HG02938 (cell line): ENCODE measurements around the gene CEP112.

Source experiments
- ATAC-seq: cut with Tn5 transposase; IDR thresholded peaks from one replicate; pipeline ENCODE4 v1.9.1; 2021; ENCODE audit warnings: mild to moderate bottlenecking, moderate library complexity; ENCODE audit not compliant: unreplicated experiment

The CEP112 gene

DNA sequence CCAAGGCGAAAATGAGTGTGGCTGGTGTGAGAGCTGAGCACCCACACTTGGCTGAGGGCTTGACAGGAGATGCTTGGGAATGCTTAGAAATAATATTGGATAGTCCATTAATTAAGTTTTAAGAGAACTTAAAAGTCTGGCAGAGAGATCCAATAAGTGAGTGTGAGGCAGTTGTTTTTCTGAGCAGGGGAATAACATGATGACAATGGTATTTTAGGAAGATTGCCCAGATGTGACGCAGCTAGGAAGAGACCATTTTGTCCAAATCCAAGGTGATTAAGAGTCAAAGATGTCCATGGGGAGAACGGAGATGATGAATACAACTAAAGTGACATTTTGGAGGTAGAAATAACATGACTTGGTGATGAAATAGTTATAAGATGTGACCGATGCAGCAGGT is 527.7 kb downstream of the CEP112 start:
- no peak for ATAC-seq

DNA sequence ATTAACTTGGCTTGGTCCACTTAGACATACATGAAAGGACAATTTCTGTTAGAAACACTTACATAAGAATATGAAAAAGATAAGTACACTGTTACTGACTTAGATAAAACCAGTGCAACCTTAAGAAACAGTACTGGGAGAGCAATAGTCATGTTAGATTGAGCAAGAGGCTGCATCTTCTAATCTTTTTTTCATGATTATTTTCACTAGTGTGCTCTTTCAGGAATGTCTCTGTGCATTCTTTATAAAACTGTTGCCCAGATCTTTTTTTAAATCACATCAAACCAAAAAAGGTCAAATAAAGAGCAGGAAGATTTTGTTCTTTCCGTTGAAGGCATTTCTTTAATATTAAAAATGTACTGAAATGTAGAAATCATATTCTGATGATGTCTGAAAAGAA is 529.7 kb downstream of the CEP112 start:
- ATAC-seq: no peak

DNA sequence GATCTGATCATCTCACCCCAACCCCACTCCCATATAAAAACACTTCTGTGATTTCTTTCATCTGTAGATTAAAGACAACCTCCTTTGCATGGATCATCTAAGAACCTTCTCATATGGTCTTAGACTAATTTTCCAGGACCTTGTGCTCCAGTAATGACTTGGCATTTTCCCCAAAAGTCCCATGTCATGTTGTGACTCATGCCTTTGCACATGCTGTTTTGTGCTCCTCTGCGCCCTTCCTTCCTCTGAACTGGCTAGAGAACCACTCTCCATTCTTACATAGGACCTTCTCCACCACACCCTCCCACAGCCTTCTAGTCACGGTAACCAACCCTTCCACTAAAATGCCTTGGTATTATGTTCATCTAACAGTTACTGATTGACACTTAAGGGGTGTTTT is 531.0 kb downstream of the CEP112 start:
- ATAC-seq: no peak

DNA sequence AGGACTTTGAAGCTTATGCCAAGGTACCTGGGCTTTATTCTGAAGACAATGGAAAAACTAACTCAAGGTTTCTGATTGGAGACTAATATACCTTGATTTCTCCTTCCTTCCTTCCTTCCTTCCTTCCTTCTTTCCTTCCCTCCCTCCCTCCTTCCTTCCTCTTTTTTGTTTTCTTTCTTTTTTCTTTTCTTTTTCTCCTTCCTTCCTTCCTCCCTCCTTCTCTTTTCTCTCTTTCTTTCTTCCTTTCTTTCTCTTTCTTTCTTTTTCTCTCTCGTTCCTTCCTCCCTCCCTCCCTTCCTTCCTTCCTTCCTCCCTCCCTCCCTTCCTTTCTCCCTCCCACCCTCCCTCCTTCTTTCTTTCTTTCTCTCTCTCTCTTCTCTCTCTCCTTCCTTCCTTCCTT is 531.9 kb downstream of the CEP112 start:
- no peak for ATAC-seq

DNA sequence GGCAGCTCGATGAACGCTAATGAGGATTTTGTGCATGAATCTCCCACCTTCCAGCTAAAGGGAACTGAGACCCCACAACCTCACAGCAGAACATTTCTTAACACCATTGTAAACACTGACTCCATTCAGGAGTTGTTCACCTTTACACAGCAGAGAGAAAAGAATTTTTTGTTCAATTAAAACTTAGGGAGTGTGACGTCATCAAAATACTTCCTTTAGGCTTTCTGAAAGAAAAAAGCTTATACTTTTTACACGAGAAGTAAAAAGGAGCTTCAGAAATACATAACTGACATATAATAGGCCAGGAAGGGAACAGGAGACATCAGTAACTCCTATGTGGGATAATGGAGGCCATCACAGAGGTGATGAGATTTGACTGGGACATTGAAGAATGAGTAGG is 532.4 kb downstream of the CEP112 start:
- no peak for ATAC-seq

DNA sequence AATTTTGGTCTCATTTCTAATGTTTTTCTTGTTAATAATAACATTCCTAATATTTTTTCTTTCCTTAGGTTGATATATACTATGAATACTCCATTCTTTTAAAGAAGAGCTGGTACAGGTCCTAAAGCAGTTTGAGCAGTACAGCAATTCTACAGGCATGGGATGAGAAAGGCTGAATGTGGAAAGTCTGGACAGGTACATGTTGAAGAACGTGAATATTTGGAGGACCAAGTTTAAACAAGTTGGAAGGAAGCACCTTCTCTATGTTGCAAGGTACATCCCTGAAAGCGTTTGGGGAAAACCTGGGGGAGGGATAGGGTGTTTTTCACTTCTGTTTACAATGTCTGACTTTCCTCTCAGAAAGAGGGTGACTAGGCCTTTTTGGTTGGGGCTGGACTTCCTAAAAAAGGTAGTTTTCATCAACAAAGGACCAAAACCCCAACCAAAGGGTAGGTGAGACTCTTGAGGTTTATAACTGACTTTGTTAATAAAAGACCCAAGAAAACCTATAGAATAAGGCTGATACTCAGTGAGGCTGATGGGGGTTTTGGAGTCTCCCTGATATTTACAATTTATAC is 534.6 kb downstream of the CEP112 start:
- ATAC-seq: no peak

DNA sequence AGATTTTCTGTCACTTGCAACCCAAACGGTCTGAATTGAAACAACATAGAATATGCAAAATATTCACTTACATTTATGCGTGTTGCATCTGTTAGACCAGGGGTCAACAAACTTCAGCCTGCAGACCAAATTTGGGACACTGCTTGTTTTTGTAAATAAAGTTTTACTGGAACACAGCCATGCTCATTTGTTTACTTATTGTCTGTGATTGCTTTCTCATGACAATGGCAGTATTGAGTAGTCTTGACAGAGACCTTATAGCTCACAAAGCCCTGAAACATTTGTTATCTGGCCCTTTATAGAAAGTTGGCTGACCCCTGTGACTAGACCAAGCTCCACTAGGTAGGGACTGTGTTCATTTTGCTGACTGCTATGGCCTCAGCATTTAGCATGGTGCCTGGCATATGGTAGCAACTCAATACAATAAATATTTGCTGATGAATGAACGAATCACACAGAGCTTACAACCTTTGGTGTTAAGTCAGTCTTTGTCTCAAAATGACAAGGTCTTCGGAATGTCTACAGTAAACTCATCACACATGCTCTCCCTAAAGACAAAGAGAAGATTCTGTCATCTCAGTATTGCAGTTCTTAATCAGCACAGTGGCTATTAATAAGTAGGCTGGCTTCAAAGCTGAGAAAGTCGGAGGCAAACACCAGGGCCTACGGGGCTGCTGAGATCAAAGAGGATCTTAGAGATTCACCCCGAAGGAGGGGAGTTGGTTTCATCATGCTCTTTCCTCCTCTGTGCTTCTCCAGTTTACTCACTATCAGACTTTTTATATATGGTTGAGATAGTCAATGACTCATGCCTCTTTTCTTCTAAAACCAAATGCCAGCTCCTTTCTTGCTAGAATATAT is 535.3 kb downstream of the CEP112 start:
- no peak for ATAC-seq

DNA sequence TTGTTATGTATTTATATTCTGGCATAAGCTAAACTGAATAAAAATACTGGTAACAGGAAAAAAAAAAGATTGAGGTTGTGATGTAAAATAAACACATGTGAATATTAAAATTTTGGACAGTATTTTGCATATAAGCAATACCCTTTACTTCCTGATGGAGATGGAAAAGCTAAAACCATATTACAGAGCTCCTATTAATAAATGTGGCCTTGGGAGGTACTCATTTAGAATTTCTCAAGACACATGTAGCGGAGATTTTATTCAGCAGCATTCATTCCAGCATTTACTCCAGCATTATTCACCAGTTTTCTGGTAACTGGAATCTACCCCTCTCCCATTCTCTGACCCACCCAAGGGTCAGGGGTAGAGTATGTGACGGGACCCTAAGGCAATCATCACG is 536.2 kb downstream of the CEP112 start:
- no peak for ATAC-seq

DNA sequence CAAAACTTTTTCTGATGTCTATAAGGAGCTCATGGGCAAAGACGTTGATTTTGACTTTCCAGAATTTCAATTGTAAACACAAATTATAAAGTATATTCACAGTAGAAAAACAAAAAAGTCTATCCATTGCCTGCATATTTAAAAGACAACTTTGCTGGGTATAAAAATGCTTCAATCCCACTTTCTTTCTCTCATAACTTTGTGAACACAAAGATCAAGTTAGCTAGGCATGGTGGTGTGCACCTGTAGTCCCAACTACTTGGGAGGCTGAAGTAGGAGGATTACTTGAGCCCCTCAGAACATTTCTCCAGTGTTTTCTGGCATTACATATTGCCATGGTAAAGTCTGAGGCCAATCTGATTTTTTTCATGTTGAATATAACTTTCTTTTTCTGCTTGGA is 547.4 kb downstream of the CEP112 start:
- no peak for ATAC-seq

DNA sequence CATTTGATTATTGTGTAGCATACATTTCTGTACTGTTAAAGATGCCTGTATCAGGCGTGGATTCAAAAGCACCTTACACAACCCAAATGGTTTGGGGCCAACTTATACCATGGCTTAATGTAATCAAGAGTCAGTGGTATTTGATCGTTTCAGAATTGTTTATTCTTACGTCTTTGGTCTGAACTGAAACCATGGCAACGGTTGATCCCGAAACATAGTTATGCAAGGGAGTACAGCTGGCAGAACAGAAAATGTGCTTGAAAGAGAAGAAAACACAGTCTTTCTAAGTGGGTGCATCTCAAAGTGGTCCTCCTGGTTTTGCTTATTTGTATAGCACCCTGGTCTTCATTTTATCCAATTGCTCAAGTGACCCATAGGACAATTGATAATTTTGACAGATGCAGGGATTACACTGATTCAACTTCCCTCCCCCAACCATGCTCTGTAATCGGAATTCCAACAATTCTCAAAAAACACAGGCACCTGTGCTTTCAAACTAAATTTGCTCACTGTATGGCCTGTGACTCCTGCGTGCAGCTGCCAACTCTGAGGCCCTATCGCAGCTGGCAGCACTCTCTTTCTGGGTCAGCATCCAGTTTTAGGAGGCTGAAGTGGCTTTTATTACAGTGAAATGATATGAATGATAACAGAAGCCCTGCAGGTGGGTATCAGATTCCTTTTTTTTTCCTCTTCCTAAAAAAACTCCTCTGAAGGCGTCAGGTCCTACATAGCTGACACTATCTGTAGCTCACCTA is 553.5 kb downstream of the CEP112 start:
- ATAC-seq: no peak

DNA sequence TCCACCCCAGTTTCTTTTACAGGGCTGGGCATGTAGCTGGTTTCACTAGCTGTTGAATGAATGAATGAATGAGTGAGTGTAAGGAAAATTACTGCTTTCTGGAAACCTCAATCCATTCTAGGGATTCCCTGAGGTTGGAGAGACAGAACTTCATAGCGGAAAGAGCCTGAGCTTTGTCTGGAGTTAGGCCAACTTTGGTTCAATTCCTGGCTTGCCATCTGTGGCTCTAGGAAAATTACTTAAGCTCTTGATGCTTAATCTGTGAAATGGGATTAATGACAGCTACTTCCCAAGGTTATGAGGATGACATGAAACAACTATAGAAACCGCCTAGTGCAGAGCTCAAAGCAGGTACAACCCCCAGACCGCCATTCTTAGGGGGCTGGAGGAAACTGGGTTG is 554.1 kb downstream of the CEP112 start:
- ATAC-seq: no peak

DNA sequence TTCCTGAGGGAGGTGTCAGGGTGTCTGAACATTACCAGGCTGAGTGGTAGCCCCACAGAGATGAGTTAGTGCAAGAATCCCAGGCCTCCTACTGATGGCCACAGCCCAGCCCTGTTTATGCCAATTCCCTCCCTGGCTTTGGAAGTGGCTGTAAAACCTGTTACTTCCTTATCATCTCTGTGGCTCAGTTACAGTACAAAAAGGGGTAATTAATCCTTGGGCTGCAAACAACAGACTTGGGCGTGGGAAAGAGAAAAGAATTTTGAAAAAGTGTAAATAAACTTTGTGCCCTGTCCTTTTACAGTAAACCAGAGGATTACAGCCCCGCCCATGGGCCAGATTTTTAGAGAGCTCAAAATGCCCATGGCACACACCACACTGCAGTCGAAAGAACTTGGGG is 557.4 kb downstream of the CEP112 start:
- no peak for ATAC-seq

DNA sequence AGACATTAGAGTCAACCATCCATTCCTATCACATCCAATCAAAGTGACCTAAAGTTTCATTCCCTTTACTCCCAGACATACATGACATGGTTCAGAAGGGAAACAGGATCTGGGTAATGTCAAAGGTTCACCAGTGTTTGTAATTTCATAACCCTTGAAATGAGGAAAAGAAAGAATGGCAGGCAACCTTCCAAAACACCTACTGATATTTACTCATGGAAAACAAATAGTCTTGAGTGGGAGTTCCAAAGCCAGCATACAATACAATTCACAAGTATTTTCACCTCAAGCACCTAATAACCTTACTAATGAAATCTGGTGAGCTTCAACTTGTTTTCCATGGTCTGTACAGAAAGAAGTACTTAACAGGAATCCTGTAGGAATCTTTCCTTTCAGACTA is 557.9 kb downstream of the CEP112 start:
- no peak for ATAC-seq

DNA sequence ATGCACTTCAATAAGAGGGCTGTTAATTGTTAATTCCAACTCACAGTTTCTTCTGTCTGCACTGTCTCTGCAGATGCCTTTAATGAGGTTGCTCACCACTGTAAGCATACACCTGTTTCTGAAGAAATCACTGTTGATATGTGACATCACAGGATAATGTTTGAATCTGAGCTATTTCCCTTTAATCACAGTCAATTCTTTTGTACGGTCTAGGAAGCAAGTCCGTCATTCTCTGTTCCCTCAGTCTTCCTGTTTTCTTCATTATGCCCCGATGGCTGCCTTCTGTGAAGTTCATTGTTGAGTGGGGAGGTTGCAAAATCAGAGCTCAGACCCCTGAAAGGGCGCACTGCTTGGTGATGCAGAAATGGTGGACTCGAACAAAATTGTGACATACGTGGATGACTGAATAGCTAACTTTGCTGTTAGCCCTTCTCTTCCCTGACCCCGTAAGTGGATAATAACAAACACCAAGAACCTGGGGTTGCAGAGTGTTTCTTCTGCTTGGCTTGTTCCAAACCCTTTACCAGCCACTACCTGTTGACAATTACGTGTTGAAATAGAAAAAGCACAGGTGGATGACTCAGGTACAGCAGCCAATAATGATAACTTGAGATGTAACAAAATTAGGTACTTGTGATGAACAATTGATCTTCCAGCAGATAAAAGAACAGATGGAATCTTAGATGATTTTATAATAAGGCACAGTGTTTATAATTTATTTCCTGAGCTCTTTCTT is 558.6 kb downstream of the CEP112 start:
- ATAC-seq: no peak

DNA sequence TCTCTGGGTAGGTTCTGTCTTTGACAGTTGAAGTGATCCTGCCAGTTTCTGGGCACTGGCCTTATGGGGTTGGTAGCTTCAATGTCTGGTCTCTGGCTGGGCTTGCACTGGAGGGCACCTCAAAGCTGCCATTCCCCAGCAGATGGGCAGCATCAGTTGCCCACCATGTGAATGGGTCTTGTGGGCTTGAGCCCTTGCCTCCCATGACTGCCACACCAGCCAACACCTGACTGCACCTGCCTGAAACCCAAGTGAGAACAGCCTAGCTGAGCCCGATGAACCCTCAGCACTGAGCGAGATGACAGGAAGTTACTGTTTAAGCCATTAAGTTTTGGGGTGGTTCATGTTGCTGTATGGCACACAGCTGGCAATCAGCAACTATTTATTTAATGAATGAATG is 561.4 kb downstream of the CEP112 start:
- ATAC-seq: no peak

DNA sequence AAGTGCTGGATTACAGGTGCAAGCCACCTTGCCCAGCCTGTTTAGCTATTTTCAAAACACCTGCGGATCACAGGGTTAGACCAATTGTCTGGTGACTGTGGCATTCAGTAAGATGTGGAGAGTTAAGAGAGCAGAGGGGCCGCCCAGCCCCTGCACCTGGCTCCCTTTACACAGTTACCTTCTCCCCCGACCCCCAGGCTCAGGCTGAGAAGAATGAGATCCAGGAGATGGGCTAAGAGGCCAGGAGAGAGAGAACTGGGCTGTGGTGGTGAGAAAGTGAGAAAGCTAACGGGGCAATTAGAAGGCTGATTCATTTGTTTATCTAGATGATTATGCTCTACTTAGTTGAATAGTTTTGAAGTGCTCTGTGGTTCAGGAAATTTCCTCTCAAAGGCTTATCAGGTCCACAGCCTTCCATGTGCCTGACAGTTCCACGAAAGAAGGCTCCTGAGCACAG is 562.7 kb downstream of the CEP112 start:
- no peak for ATAC-seq

DNA sequence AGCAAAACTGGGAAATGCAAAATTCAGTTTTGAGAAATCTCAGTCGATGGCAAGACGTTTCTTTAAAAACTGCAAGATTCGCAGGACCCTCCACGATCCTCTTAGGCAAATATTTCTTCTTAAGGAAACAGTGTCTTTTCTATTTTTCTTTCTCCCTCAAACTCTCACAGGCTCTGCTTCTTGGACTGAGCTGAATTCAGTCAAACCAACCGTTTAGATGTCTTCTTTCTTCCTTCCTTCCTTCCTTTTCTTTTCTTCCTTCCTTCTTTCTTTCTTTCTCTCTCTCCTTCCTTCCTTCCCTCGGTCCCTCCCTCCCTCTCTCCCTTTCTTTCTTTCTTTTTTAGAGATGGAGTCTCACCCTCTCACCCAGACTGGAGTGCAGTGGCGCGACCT is 563.3 kb downstream of the CEP112 start:
- ATAC-seq: no peak

DNA sequence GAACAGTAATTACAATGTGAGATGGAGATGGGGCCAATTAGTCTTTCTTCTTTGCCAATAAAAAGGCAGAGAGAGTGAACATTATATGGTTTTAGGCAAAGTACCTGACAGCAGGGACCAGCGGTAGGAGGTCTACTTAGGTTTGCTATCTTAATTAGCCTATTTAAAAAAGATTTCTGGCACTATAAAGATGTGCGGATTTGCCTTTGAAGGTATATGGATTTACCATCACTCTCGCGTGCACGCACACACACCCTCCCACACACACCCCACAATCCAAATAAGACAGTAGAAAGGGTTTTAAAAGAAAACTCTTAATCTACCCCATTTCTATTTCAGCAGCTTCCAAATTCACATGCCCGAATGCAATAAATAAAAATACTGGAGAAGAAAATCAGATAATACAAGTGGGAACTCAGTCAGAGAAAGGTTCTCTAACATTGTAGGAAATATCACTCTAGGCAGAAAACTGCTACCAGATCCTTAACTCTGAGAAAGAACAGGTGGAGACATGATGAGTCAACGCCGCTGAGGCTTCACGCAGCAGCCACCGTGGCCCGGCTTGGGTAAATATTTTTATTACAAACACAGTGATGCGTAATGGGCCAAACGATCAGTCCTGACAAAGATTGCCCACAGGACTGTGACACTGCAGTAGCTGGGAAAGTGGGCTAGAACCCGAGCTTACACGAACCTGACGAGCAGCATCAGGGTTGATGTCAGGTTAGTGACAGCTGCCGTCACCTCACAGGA is 563.9 kb downstream of the CEP112 start:
- ATAC-seq: no peak

DNA sequence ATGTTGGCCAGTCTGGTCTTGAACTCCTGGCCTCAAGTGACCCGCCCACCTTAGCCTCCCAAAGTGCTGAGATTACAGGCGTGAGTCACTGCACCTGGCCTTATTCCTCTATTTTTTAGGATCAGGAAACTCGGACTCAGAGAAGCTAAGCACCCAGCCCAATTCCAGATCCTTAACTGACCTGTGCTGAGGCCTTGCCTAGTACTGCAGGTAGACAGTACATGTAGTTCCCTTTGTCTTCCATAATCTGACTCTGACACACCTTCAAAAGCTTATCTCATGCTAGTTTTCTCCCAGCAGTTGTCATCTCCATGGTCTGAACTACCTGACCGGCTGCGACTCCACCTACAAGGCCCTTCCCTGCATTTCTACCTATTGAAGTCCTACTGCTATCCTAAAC is 564.8 kb downstream of the CEP112 start:
- ATAC-seq: no peak

DNA sequence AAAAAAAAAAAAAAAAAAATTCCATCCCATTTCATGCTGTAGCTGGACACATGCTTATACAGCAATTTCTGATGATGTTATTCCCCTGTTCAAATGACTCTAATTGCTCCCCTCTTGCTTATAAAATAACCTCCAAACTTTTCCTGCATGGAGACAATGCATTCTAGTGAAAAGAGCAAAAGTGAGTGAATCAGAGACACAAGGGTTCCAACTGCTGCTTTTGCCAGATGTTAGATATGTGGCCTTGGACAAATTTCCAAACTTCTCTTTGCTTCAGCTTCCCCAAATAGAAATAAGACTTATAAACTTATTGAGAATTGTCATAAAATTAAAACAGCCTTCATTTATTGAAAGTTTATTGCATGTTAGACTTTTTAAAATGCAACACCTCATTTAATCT is 565.5 kb downstream of the CEP112 start:
- ATAC-seq: no peak

DNA sequence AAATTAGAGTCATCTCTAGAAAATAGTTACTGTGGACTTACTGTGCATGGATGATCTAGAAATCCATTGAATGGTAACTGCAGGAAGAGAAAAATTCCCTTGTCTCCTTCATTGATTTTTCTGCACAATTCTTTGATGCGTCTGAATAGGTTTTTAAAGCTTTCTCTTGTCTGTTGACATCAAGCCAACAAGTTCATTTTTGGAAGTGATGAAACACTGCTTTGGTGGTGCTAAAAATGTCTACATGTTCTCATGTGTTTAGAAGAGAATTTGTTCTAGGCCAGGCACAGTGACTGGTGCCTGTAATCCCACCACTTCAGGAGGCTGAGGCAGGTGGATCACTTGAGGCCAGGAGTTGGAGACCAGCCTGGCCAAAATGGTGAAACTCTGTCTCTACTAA is 573.4 kb downstream of the CEP112 start:
- no peak for ATAC-seq
